Suprapubic skin (tissue), 4 donors: ENCODE measurements around the gene SPRN. TPM values are rescaled to one million over a fixed set of nuclear protein-coding genes. Genes with fewer than 3 reads are reported as not detected.
A peak's percentile ranks its signal among the peaks of the same experiment; 100 is the strongest.
"Not testable (repeated sequence)": the region's sequence is repeated elsewhere in the genome, so short reads cannot be mapped to it uniquely, and the experiment has no call there.

Experiments
- DNase-seq, 2 donors: peaks; one replicate each; pipeline ENCODE4 v3.0.0-alpha.2; 2019; ENCODE audit warnings: low spot score in 2 of 2
- H3K27ac ChIP-seq: fragments of 200-600 bp; sonication (generic); one replicate; pipeline ENCODE4 v1.5.1; 2019
- H3K27me3 ChIP-seq: fragments of 200-600 bp; sonication (generic); one replicate; pipeline ENCODE4 v1.5.1; 2019
- H3K36me3 ChIP-seq: fragments of 200-600 bp; sonication (generic); one replicate; pipeline ENCODE4 v1.5.1; 2019
- H3K4me1 ChIP-seq: fragments of 200-600 bp; sonication (generic); one replicate; pipeline ENCODE4 v1.5.1; 2019
- H3K4me3 ChIP-seq: fragments of 200-600 bp; sonication (generic); one replicate; pipeline ENCODE4 v1.5.1; 2019; ENCODE audit warnings: mild to moderate bottlenecking
- H3K9me3 ChIP-seq: fragments of 200-600 bp; sonication (generic); one replicate; pipeline ENCODE4 v1.5.1; 2019
- EP300 ChIP-seq: sonication (generic); formaldehyde crosslinking; IDR thresholded peaks from one replicate; pipeline ENCODE4 v1.6.1; 2017; ENCODE audit warnings: antibody characterized with exemption
- POLR2A ChIP-seq, 2 donors: fragments of 450-650 bp; IDR thresholded peaks; one replicate each; pipeline ENCODE4 v1.6.1; 2017; ENCODE audit warnings: antibody characterized with exemption in 2 of 2, mild to moderate bottlenecking in 2 of 2, moderate library complexity in 2 of 2
- POLR2AphosphoS5 ChIP-seq, 3 donors: sonication (generic); formaldehyde crosslinking; IDR thresholded peaks; one replicate each; pipeline ENCODE4 v1.6.1; 2017; ENCODE audit warnings: antibody characterized with exemption in 3 of 3
- WGBS: methylation state at CpG from one replicate; pipeline ENCODE4 v1.1.5; 2018; 5-methylcytosine and 5-hydroxymethylcytosine counted together
- total RNA-seq, 4 donors: library from RNA; depleted of rRNA; stranded (reverse); fragments of >200 nt; gene quantifications; one replicate each; pipeline ENCODE4 v1.1.0, GENCODE V29; 2016
- TF ChIP-seq, protein P1 (sequence below), 2 donors: fragments of 200-600 bp in 1 of 2; fragments of 450-650 bp in 1 of 2; sonication (generic) in 1 of 2; IDR thresholded peaks; one replicate each; pipeline ENCODE4 v1.5.1; 2016 to 2019; ENCODE audit warnings: antibody characterized with exemption in 2 of 2, mild to moderate bottlenecking in 1 of 2, moderate library complexity in 1 of 2

The SPRN gene
- under 1 TPM in 2 of 4 donors, not detected in 2; 0.23 to 0.56 TPM for total RNA-seq

DNA sequence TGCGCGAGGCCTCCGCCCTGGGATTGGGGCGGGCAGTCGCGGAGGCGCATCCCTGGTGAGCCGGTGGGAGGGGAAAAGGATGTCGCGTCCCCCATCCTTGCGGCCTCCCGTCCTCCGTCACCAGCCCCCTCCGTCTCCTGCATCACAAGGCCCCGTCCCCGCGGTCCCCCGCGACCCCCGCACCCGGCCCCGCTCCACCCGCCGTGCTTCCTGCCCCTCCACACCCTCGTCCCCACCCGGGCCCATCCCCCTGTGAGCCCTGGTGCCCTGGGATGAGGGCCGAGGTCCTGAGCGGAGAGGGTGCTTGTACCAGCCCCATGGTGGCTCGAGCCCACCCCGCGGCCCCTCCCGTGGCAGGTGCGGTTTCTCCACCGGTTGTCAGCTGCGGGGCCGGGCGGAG, at the start of gene SPRN:
Gene SPRN, minus strand, starts transcription at position 25 of the 400 bp plus-strand sequence. CDS start 944 bp downstream, outside the sequence.
- Histone ChIP-seq H3K27me3 (peaks cover 18% of the 10 kb centered on the region), H3K4me3 (peak within 1 kb of the TSS; percentile 31), H3K36me3 (peaks cover 12% of the 10 kb centered on the region)
- H3K27ac ChIP-seq, DNase-seq, H3K9me3 ChIP-seq, H3K4me1 ChIP-seq: not testable (repeated sequence)
- no CpG with 5 or more reads among the region's 37 CpGs for WGBS

DNA sequence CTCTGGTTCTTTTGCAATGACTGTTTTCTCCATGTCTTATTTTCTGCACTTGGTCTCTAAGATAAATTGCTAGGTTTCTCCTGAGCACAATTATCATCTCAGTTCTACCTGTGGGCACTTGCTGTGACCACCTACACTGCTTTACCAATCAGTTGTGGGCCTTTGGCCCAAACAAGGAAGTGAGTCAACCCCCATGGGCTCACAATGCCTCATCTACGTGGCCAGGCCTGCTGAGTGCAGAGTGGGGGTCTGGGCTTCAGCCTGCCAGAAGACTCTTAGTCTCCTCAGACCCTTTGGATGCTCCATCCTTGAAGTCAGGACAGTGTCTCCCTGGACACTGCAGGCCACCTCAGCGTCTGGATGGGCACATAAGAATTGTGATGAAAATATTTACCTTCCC, 49.6 kb upstream of the SPRN start:
- TF ChIP-seq EP300 (no peak), POLR2A (IDR thresholded peaks at IDR 0.05) (no peak), POLR2AphosphoS5 (IDR thresholded peaks at IDR 0.05) (no peak)
- TF ChIP-seq, protein P1, sequence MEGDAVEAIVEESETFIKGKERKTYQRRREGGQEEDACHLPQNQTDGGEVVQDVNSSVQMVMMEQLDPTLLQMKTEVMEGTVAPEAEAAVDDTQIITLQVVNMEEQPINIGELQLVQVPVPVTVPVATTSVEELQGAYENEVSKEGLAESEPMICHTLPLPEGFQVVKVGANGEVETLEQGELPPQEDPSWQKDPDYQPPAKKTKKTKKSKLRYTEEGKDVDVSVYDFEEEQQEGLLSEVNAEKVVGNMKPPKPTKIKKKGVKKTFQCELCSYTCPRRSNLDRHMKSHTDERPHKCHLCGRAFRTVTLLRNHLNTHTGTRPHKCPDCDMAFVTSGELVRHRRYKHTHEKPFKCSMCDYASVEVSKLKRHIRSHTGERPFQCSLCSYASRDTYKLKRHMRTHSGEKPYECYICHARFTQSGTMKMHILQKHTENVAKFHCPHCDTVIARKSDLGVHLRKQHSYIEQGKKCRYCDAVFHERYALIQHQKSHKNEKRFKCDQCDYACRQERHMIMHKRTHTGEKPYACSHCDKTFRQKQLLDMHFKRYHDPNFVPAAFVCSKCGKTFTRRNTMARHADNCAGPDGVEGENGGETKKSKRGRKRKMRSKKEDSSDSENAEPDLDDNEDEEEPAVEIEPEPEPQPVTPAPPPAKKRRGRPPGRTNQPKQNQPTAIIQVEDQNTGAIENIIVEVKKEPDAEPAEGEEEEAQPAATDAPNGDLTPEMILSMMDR (IDR thresholded peaks at IDR 0.05): no peak
- Histone ChIP-seq H3K27ac (no peak overlapping the region), H3K27me3 (no peaks in the 10 kb centered on the region), H3K4me1 (no peaks in the 10 kb centered on the region), H3K36me3 (no peaks in the 10 kb centered on the region), H3K9me3 (no peaks in the 10 kb centered on the region), H3K4me3 (no peak overlapping the region)
- no peak for DNase-seq
- 94% methylated on average over 2 of the region's 2 CpGs for WGBS

GRCh38 chr10:133473270-133473669, 48.8 kb upstream of the SPRN start:
- no peaks in the 10 kb centered on the region for H3K27me3 ChIP-seq
- WGBS: 71% methylated on average over 4 of the region's 4 CpGs

DNA sequence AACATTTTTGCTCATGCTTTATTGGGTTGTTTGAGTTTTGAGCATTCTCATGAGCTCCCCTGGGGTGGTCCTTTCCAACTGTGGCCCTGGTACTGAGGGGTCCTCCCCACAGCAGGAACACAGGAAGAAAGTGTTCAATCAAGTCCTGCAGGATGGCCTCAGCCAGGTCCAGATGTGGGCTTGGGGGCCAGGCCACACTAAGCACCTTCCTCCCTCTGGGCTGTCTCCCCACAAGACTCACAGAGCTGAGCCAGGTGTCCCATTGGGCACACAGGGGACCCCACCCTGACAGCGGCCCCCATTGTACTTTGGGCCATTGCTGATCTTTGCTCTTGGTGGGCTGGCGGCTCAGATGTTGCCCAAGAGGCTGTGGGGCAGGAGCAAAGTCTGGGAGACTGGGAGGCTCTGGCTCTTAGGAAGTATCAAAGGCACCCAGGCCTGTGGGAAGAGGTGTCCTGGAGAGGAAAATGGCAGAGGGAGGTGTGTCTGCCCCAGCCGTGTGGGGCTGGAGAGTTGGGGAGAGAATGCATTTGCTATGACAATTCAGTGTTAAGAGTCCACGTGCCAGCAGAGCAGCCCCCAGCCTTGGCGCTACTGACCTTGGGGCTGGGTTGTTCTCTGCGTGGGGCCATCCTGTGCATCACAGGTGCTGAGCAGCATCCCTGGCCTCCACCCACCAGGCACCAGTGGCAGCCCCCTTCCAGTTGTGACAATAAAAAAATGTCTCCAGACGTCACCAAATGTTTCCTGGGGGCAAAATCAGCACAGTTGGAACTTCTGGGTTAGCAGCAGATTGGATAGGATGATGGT, 47.1 kb upstream of the SPRN start:
- Histone ChIP-seq H3K27me3 (no peaks in the 10 kb centered on the region), H3K27ac (no peak overlapping the region), H3K4me1 (no peaks in the 10 kb centered on the region), H3K9me3 (no peaks in the 10 kb centered on the region), H3K4me3 (no peak overlapping the region), H3K36me3 (peaks cover 11% of the 10 kb centered on the region)
- WGBS: 73% methylated on average over 6 of the region's 7 CpGs
- TF ChIP-seq POLR2AphosphoS5 (IDR thresholded peaks at IDR 0.05) (no peak), EP300 (no peak), POLR2A (IDR thresholded peaks at IDR 0.05) (no peak)
- TF ChIP-seq, protein P1 (IDR thresholded peaks at IDR 0.05): no peak
- DNase-seq: no peak

More at GRCh38 chr10:133473270-133473669, 48.8 kb upstream of the SPRN start:
- Histone ChIP-seq H3K4me1 (no peaks in the 10 kb centered on the region), H3K9me3 (no peaks in the 10 kb centered on the region), H3K36me3 (no peaks in the 10 kb centered on the region), H3K27ac (no peak overlapping the region), H3K4me3 (no peak overlapping the region)
- TF ChIP-seq EP300: no peak
- no peak for DNase-seq

DNA sequence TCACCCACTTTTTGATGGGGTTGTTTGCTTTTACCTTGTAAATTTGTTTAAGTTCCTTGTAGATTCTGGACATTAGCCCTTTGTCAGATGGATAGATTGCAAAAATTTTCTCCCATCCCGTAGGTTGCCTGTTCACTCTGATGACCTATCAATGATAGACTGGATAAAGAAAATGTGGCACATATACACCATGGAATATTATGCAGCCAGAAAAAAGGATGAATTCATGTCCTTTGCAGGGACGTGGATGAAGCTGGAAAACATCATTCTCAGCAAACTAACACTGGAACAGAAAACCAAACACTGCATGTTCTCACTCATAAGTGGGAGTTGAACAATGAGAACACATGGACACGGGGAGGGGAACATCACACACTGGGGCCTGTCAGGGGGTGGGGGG, 44.8 kb upstream of the SPRN start:
- not testable (repeated sequence) for H3K4me3 ChIP-seq, H3K27me3 ChIP-seq, H3K4me1 ChIP-seq, H3K9me3 ChIP-seq, DNase-seq, H3K27ac ChIP-seq
- 89% methylated on average over 3 of the region's 3 CpGs for WGBS
- H3K36me3 ChIP-seq: peaks cover 11% of the 10 kb centered on the region

- H3K27ac ChIP-seq: no peak overlapping the region
- whole genome bisulfite sequencing: 81% methylated on average over 11 of the region's 17 CpGs
- peak in 1 of 2 donors; percentile 53 for DNase-seq
Observed at GRCh38 chr10:133467286-133467911, 43.0 kb upstream of the SPRN start.

More at GRCh38 chr10:133467286-133467911, 43.0 kb upstream of the SPRN start:
- Histone ChIP-seq H3K4me3 (no peak overlapping the region), H3K27me3 (no peaks in the 10 kb centered on the region), H3K4me1 (no peaks in the 10 kb centered on the region), H3K9me3 (no peaks in the 10 kb centered on the region), H3K36me3 (peaks cover 11% of the 10 kb centered on the region)
- TF ChIP-seq, protein P1 (IDR thresholded peaks at IDR 0.05): no peak
- TF ChIP-seq POLR2A (IDR thresholded peaks at IDR 0.05): no peak
- no peak for TF ChIP-seq EP300
- TF ChIP-seq POLR2AphosphoS5 (IDR thresholded peaks at IDR 0.05): no peak
